ENCODE measurements around the gene SOWAHA.

The SOWAHA gene

DNA sequence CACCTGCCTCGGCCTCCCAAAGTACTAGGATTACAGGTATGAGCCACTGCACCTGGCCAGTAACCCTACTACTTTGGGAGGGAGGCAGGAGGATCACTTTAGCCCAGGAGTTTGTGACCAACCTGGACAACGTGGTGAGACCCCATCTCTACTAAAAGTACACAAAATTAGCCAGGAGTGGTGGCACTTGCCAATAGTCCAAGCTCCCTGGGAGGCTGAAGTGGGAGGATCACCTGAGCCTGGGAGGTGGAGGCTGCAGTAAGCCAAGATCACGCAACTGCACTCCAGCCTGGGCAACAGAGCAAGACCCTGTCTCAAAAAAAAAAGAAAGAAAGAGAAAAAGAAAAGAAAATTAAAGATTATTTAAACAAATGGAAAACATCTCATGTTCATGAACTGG lies 42.9 kb downstream of the SOWAHA start:
- DNase-seq, result no peak

DNA sequence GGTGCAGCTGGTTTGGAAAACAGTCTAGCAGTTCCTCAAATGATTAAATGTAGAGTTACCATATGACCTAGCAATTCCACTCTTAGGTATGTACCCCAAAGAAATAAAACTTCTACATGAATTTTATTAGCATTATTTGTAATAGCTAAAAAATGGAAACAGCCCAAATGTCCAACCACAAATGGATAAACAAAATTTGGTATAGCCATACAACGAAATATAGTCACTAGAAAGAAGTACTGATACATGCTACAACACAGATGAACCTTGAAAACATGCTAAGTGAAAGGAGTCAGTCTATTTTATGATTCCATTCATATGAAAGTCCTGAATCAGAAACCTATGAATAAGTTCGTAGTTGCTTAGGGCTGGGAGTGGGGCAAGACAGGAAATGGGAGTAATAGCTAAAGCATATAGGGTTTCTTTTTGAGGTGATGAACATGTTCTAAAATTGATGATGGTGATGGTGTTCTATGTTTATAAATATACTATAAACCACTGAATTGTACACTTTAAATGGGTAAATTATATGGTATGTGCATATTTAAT lies 46.9 kb downstream of the SOWAHA start:
- DNase-seq, result no peak

DNA sequence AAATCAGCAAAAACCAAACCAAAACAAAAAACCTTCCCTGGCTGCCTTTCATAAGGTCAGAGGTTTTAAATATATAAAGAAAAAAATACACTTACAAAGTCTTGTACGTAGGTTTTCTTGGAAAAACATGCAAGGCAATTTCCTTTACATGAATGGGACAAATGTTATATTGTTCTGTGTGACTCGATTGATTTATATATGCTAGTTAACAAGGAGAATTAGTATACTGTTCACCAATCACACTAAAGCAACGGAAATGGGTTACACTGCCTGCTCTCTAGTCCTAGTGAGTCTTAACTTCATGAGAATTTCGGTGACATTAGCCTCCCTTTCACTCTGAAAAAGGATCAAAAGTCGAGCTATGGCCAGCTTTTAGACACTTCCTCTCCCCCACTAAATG lies 47.6 kb downstream of the SOWAHA start:
- DNase-seq, result no peak

DNA sequence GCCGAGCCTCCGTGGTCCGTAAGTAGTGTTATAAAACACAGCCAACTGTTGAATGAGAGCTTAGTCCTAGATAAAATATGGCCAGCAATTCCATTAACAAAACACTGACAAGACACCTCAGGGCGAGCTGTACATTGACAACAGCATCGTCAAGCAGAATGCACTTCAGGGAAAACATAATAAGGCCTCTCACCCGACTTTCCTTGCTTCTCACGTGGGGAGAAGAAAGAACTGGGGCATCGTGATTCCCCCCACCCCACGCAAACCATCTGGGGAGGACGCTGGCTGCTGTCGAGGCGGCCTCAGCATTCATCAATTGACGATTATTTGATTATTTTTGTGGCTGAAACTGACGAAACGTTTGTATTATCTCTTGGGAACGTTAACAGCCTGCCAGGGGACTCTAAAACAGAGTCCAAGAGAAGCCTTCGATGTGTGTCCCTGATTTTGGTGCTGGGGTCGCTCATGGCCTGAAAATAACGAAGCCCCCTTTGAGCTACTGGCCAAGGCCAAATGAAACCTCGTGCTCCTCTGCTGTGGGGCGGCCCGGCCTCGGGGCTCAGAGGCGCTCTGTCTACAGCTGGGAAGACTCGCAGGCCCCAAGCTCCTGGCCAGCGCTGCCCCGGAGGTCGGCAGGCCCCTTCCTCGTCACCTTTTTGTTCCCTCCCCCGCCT lies 52.7 kb downstream of the SOWAHA start:
- no peak for DNase-seq
